Measurements from ENCODE around the gene CXCL14.

Gene CXCL14

DNA sequence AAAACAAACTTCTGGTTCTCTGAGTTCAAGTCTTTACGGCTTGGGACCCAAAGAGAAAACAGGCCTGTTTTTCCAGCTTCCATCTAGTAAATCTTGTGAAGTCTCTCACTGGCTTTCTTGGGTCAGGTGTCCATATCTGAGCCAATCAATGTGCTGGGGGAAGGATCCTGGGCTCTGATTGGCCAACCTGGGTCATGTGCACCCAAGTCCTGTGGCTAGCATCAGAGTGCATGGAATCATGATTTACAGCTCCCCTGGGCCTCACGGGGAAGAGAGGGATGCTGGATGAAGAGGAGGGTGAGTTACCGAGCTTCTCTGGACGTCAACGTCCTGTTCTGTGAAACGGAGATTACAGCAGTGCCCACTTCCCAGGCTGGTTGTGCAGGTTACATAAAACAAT is 19.4 kb downstream of the CXCL14 start:
- no peak overlapping the region for H2AFZ ChIP-seq (ENCODE audit: low read depth, low read length)

GRCh38 chr5:135557076-135557838 is 21.5 kb downstream of the CXCL14 start:
- Histone ChIP-seq H3K4me3 (ENCODE audit: low read depth in 1 of 2, low read length in 2 of 2) (no peak overlapping the region), H4K20me1 (ENCODE audit: insufficient read depth, low read length) (no peaks in the 10 kb centered on the region), H2AFZ (ENCODE audit: low read depth, low read length) (no peak overlapping the region), H3K36me3 (ENCODE audit: insufficient read depth, low read length) (no peaks in the 10 kb centered on the region), H3K9ac (ENCODE audit: low read depth, low read length) (no peak overlapping the region), H3K27ac (ENCODE audit: low read length) (no peak overlapping the region), H3K9me3 (ENCODE audit: insufficient read depth, low read length, severe bottlenecking) (no peaks in the 10 kb centered on the region), H3K27me3 (ENCODE audit: insufficient read depth, low read length, poor library complexity) (peaks cover 14% of the 10 kb centered on the region), H3K4me2 (ENCODE audit: insufficient read depth, low read length) (no peak overlapping the region), H3K4me1 (ENCODE audit: insufficient read depth, low read length) (no peaks in the 10 kb centered on the region), H3K79me2 (ENCODE audit: insufficient read depth, low read length) (no peaks in the 10 kb centered on the region)
- ATAC-seq (ENCODE audit: insufficient read depth, low read depth) (no peak), DNase-seq (no peak)
- TF ChIP-seq CTCF (IDR thresholded peaks at IDR 0.05; ENCODE audit: borderline replicate concordance, extremely low read depth, low read length, poor library complexity, severe bottlenecking) (no peak), EZH2 (IDR thresholded peaks at IDR 0.05; ENCODE audit: borderline replicate concordance, low read depth, low read length, severe bottlenecking) (no peak)

More for the DNA sequence above, 19.4 kb downstream of the CXCL14 start:
- H3K4me1 ChIP-seq (ENCODE audit: insufficient read depth, low read length): no peaks in the 10 kb centered on the region
- no peak overlapping the region for H3K4me2 ChIP-seq (ENCODE audit: insufficient read depth, low read length)
- no peaks in the 10 kb centered on the region for H3K79me2 ChIP-seq (ENCODE audit: insufficient read depth, low read length)
- no peak overlapping the region for H3K4me3 ChIP-seq (ENCODE audit: low read depth in 1 of 2, low read length in 2 of 2)
- peaks cover 9% of the 10 kb centered on the region for H3K27me3 ChIP-seq (ENCODE audit: insufficient read depth, low read length, poor library complexity)
- no peaks in the 10 kb centered on the region for H3K36me3 ChIP-seq (ENCODE audit: insufficient read depth, low read length)
- ATAC-seq (ENCODE audit: insufficient read depth, low read depth) (no peak), DNase-seq (no peak)
- no peaks in the 10 kb centered on the region for H3K9me3 ChIP-seq (ENCODE audit: insufficient read depth, low read length, severe bottlenecking)
- H3K27ac ChIP-seq (ENCODE audit: low read length): no peak overlapping the region
- TF ChIP-seq EZH2 (IDR thresholded peaks at IDR 0.05; ENCODE audit: borderline replicate concordance, low read depth, low read length, severe bottlenecking): no peak
- no peak for TF ChIP-seq CTCF (IDR thresholded peaks at IDR 0.05; ENCODE audit: borderline replicate concordance, extremely low read depth, low read length, poor library complexity, severe bottlenecking)
- no peak overlapping the region for H3K9ac ChIP-seq (ENCODE audit: low read depth, low read length)
- H4K20me1 ChIP-seq (ENCODE audit: insufficient read depth, low read length): no peaks in the 10 kb centered on the region

GRCh38 chr5:135556620-135557019 is 22.2 kb downstream of the CXCL14 start:
- Histone ChIP-seq H3K9me3 (ENCODE audit: insufficient read depth, low read length, severe bottlenecking) (no peaks in the 10 kb centered on the region), H3K27ac (ENCODE audit: low read length) (no peak overlapping the region), H3K4me3 (ENCODE audit: low read depth in 1 of 2, low read length in 2 of 2) (no peak overlapping the region), H3K36me3 (ENCODE audit: insufficient read depth, low read length) (no peaks in the 10 kb centered on the region), H3K27me3 (ENCODE audit: insufficient read depth, low read length, poor library complexity) (peaks cover 14% of the 10 kb centered on the region), H3K4me1 (ENCODE audit: insufficient read depth, low read length) (no peaks in the 10 kb centered on the region), H3K9ac (ENCODE audit: low read depth, low read length) (no peak overlapping the region), H2AFZ (ENCODE audit: low read depth, low read length) (no peak overlapping the region), H3K79me2 (ENCODE audit: insufficient read depth, low read length) (no peaks in the 10 kb centered on the region), H3K4me2 (ENCODE audit: insufficient read depth, low read length) (no peak overlapping the region), H4K20me1 (ENCODE audit: insufficient read depth, low read length) (no peaks in the 10 kb centered on the region)
- DNase-seq (no peak), ATAC-seq (ENCODE audit: insufficient read depth, low read depth) (no peak)
- TF ChIP-seq EZH2 (IDR thresholded peaks at IDR 0.05; ENCODE audit: borderline replicate concordance, low read depth, low read length, severe bottlenecking): no peak

- Histone ChIP-seq H4K20me1 (ENCODE audit: insufficient read depth, low read length) (no peaks in the 10 kb centered on the region), H3K27ac (ENCODE audit: low read length) (no peak overlapping the region), H3K4me2 (ENCODE audit: insufficient read depth, low read length) (no peak overlapping the region), H3K4me1 (ENCODE audit: insufficient read depth, low read length) (no peaks in the 10 kb centered on the region), H3K36me3 (ENCODE audit: insufficient read depth, low read length) (no peaks in the 10 kb centered on the region), H2AFZ (ENCODE audit: low read depth, low read length) (no peak overlapping the region), H3K4me3 (ENCODE audit: low read depth in 1 of 2, low read length in 2 of 2) (no peak overlapping the region), H3K9me3 (ENCODE audit: insufficient read depth, low read length, severe bottlenecking) (no peaks in the 10 kb centered on the region), H3K27me3 (ENCODE audit: insufficient read depth, low read length, poor library complexity) (peaks cover 17% of the 10 kb centered on the region), H3K9ac (ENCODE audit: low read depth, low read length) (no peak overlapping the region), H3K79me2 (ENCODE audit: insufficient read depth, low read length) (no peaks in the 10 kb centered on the region)
- TF ChIP-seq EZH2 (IDR thresholded peaks at IDR 0.05; ENCODE audit: borderline replicate concordance, low read depth, low read length, severe bottlenecking) (no peak), CTCF (IDR thresholded peaks at IDR 0.05; ENCODE audit: borderline replicate concordance, extremely low read depth, low read length, poor library complexity, severe bottlenecking) (no peak)
- ATAC-seq (ENCODE audit: insufficient read depth, low read depth): no peak
- no peak for DNase-seq
These were observed 23.3 kb downstream of the CXCL14 start for GRCh38 chr5:135555530-135555929.

All from DND-41 (cell line).